Measurements from ENCODE around the gene IL27RA. TPM values are rescaled to one million over a fixed set of nuclear protein-coding genes. Genes with fewer than 3 reads are reported as not detected.
A peak's percentile ranks its signal among the peaks of the same experiment; 100 is the strongest.

Gene IL27RA
- total and polyA plus RNA-seq, 2 donors (not counting 1 experiment from before 2014, with no cell fraction given): 36.2 to 38.6 TPM

DNA sequence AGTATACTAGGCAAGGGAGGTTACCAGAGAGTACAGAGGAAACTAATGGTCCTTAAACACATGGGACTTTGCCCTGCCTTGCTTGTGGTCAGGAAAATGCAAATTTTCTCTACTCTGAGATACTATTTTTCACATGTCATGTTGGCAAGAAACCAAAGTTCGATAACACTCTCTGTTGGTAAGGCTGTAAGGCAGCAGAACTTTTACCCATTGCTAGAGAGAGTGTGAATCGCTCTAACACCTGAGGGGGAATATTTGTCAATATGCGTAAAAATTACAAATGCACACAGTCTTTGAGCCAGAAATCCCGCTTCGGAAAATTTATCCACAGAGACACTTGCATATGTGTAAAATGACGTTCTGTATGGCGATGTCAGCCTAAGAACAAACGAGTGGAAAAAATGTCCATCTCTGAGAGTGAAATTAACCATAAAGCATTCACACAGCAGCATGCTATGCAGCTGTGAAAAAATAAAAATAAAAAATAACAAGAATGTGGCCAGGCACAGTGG is 16.0 kb upstream of the IL27RA start:
- Histone ChIP-seq H3K4me3 (ENCODE audit: control extremely low read depth in 1 of 5, extremely low read depth in 1 of 5, insufficient read depth in 1 of 5, low read depth in 2 of 5, low read length in 4 of 5) (peak overlapping the region in 3 of 5 experiments; percentile 20 to 58 (median 29)), H4K20me1 (ENCODE audit: control insufficient read depth, insufficient read depth, low read length, poor library complexity, severe bottlenecking) (no peaks in the 10 kb centered on the region), H3K9ac (ENCODE audit: low read length) (peak overlapping the region; percentile 30), H3K4me1 (ENCODE audit: control insufficient read depth in 2 of 2, insufficient read depth in 2 of 2, low read length in 2 of 2) (peaks cover 28 to 57% of the 10 kb centered on the region in 2 donors), H3K27ac (ENCODE audit: low read length in 2 of 2) (peak overlapping the region; percentile 7 to 56), H3K27me3 (replicated peaks in 1 of 4; ENCODE audit: control extremely low read depth in 1 of 4, control insufficient read depth in 3 of 4, insufficient read depth in 4 of 4, low read length in 3 of 4) (no peaks in the 10 kb centered on the region), H3K79me2 (ENCODE audit: control insufficient read depth, insufficient read depth, low read length) (peaks cover 12% of the 10 kb centered on the region), H3K36me3 (replicated peaks in 1 of 2; ENCODE audit: control extremely low read depth in 1 of 2, control insufficient read depth in 1 of 2, extremely low read depth in 1 of 2, insufficient read depth in 2 of 2, low read length in 1 of 2) (no peaks in the 10 kb centered on the region), H3K4me2 (replicated peaks; ENCODE audit: low read depth, low read length, poor library complexity, severe bottlenecking) (peak overlapping the region; percentile 60), H2AFZ (ENCODE audit: insufficient read depth, low read depth, low read length, poor library complexity, severe bottlenecking) (no peak overlapping the region), H3K9me3 (ENCODE audit: control extremely low read depth in 1 of 3, control insufficient read depth in 2 of 3, insufficient read depth in 1 of 3, low read length in 2 of 3) (no peaks in the 10 kb centered on the region)
- 80% methylated on average over 2 of the region's 8 CpGs for WGBS (ENCODE audit: insufficient coverage)
- peak; percentile 78 for DNase-seq
- H3K4me1 Mint-ChIP-seq: peaks cover 37% of the 10 kb centered on the region
- H3K4me3 Mint-ChIP-seq: peak overlapping the region; percentile 82
- intact Hi-C loops (cut with micrococcal nuclease): loop anchor here (1.0 kb wide), 1 partner anchor 9 kb away; the partner anchor contains the start of gene RFX1
- ChIA-PET POLR2A (interaction anchor here (0.7 to 2.6 kb wide), 5 partner anchors 9 to 63 kb away, joined by 3 to 17 read pairs (median 6); partner anchors contain the start of genes IL27RA and RFX1), CTCF (interaction anchor here (0.7 to 0.8 kb wide), 2 partner anchors 14 to 911 kb away, joined by 3 to 4 read pairs; no protein-coding TSS in a partner anchor)
- peak overlapping the region; percentile 88 for H3K27ac Mint-ChIP-seq
- no peaks in the 10 kb centered on the region for H3K9me3 Mint-ChIP-seq (ENCODE audit: insufficient read depth)
- H3K27me3 Mint-ChIP-seq: no peaks in the 10 kb centered on the region
- TF ChIP-seq CTCF (IDR thresholded peaks at IDR 0.05): no peak
- TF ChIP-seq EZH2 (IDR thresholded peaks at IDR 0.05; ENCODE audit: borderline replicate concordance, insufficient read depth, low read depth, low read length, poor library complexity, severe bottlenecking): no peak
- peak; percentile 76 for ATAC-seq (ENCODE audit: low read depth)

DNA sequence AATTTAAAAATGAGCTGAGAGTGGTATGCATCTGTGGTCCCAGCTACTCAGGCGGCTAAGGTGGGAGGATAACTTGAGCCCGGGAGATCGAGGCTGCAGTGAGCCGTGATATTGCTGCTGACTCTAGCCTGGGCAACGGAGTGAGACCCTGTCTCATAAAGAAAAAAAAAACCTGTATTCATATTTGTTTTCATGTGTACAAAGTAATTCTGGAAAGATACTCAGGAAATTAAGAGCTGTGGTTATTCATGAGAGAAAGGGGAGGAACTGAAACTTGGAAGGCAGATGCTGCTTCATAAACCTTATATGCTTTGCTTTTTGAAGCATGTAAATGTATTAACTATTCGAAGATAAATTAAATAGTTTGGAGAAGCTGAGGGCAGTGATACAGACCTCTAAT is 12.5 kb upstream of the IL27RA start:
- Histone ChIP-seq H3K4me2 (replicated peaks; ENCODE audit: low read depth, low read length, poor library complexity, severe bottlenecking) (peak overlapping the region; percentile 73), H3K9me3 (ENCODE audit: control extremely low read depth in 1 of 3, control insufficient read depth in 2 of 3, insufficient read depth in 1 of 3, low read length in 2 of 3) (no peaks in the 10 kb centered on the region), H4K20me1 (ENCODE audit: control insufficient read depth, insufficient read depth, low read length, poor library complexity, severe bottlenecking) (no peaks in the 10 kb centered on the region), H3K27me3 (replicated peaks in 1 of 4; ENCODE audit: control extremely low read depth in 1 of 4, control insufficient read depth in 3 of 4, insufficient read depth in 4 of 4, low read length in 3 of 4) (no peaks in the 10 kb centered on the region), H3K36me3 (replicated peaks in 1 of 2; ENCODE audit: control extremely low read depth in 1 of 2, control insufficient read depth in 1 of 2, extremely low read depth in 1 of 2, insufficient read depth in 2 of 2, low read length in 1 of 2) (no peaks in the 10 kb centered on the region), H3K79me2 (ENCODE audit: control insufficient read depth, insufficient read depth, low read length) (peaks cover 12% of the 10 kb centered on the region), H3K27ac (ENCODE audit: low read length in 2 of 2) (no peak overlapping the region), H3K9ac (ENCODE audit: low read length) (no peak overlapping the region), H3K4me1 (ENCODE audit: control insufficient read depth in 2 of 2, insufficient read depth in 2 of 2, low read length in 2 of 2) (peaks cover 28 to 60% of the 10 kb centered on the region in 2 donors), H2AFZ (ENCODE audit: insufficient read depth, low read depth, low read length, poor library complexity, severe bottlenecking) (no peak overlapping the region), H3K4me3 (ENCODE audit: control extremely low read depth in 1 of 5, extremely low read depth in 1 of 5, insufficient read depth in 1 of 5, low read depth in 2 of 5, low read length in 4 of 5) (peak overlapping the region in 2 of 5 experiments; percentile 30 to 53)
- Mint-ChIP-seq H3K27ac (peak overlapping the region; percentile 42), H3K4me1 (peaks cover 32% of the 10 kb centered on the region), H3K4me3 (peak overlapping the region; percentile 42), H3K9me3 (ENCODE audit: insufficient read depth) (no peaks in the 10 kb centered on the region), H3K27me3 (no peaks in the 10 kb centered on the region)
- POLR2A ChIA-PET: interaction anchor here (0.6 to 1.7 kb wide), 11 partner anchors 10 to 350 kb away, joined by 3 to 17 read pairs (median 7); partner anchors contain the start of genes ASF1B, IL27RA and RFX1
- TF ChIP-seq EZH2 (IDR thresholded peaks at IDR 0.05; ENCODE audit: borderline replicate concordance, insufficient read depth, low read depth, low read length, poor library complexity, severe bottlenecking): no peak
- TF ChIP-seq CTCF (IDR thresholded peaks at IDR 0.05): no peak
- DNase-seq: peak; percentile 81
- CTCF ChIA-PET: interaction anchor here (0.6 to 2.9 kb wide), 8 partner anchors 9 to 1105 kb away, joined by 3 to 30 read pairs (median 7); partner anchors contain the start of genes IL27RA and RLN3
- intact Hi-C loops (cut with micrococcal nuclease): loop anchor here (1.0 kb wide), 2 partner anchors 13 to 14 kb away; no protein-coding TSS in a partner anchor
- WGBS (ENCODE audit: insufficient coverage): 20% methylated on average over 1 of the region's 6 CpGs
- peak; percentile 62 for ATAC-seq (ENCODE audit: low read depth)
